Stimulated activated naive CD8-positive, alpha-beta T cell treated with anti-CD3 and anti-CD28 coated beads, Interleukin-15, Interleukin-2, amounts not matched to agents 100 ng/mL and 50 ng/mL, for 24 hours (primary cell): Measurements from ENCODE around the gene SLC6A3.
"Not testable (repeated sequence)": the region's sequence is repeated elsewhere in the genome, so short reads cannot be mapped to it uniquely, and the experiment has no call there.

Source experiments
- H3K27ac Mint-ChIP-seq: one replicate; pipeline ENCODE4 v1.8.0; 2021; ENCODE audit warnings: mild to moderate bottlenecking, mixed read lengths
- H3K27me3 Mint-ChIP-seq: one replicate; pipeline ENCODE4 v1.8.0; 2021; ENCODE audit warnings: mixed read lengths
- H3K36me3 Mint-ChIP-seq: one replicate; pipeline ENCODE4 v1.8.0; 2021; ENCODE audit warnings: low read depth, mixed read lengths
- H3K4me1 Mint-ChIP-seq: one replicate; pipeline ENCODE4 v1.8.0; 2021; ENCODE audit warnings: low read depth, mixed read lengths
- H3K4me3 Mint-ChIP-seq: one replicate; pipeline ENCODE4 v1.8.0; 2021; ENCODE audit warnings: mild to moderate bottlenecking, mixed read lengths
- H3K9me3 Mint-ChIP-seq: one replicate; pipeline ENCODE4 v1.8.0; 2021; ENCODE audit warnings: mixed read lengths

Gene SLC6A3

DNA sequence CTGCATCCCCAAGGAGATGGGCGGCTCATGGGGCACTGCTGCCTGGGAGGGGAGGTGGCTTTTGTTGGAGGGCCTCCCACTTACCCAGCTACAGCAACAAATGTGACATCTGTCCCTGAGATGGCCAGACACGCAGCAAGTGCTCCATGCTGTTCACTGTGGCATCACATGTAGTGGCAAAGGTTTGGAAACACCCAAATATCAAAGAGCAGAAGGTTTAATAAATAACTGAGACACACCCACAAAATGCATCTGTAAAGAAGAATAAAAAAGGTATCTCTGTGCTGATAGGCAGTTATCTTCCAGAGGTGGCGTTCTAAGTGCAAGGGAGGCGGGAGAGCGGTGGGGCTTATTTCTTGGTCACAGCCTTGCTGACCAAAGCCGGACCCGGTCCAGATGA is 77.0 kb downstream of the SLC6A3 start:
- H3K27ac Mint-ChIP-seq: no peak overlapping the region
- no peaks in the 10 kb centered on the region for H3K9me3 Mint-ChIP-seq
- peaks cover 7% of the 10 kb centered on the region for H3K27me3 Mint-ChIP-seq
- no peaks in the 10 kb centered on the region for H3K4me1 Mint-ChIP-seq
- H3K36me3 Mint-ChIP-seq: no peaks in the 10 kb centered on the region
- H3K4me3 Mint-ChIP-seq: no peak overlapping the region

DNA sequence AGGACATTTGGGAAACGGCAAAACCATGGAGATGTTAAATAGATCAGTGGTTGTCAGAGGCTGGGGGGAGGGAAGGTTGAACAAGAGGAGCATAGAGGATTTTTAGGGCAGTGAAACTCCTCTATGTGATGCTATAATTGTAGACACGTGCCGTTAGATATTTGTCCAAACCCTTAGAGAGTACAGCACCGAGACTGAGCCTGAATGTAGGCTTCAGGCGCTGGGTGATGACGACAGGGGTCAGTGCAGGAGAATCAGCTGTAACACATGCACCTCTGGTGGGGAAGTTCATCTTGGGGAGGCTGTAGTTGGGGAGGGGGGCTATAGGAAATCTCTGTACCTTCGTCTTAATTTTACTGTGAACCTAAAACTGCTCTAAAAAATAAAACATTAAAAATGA is 78.1 kb downstream of the SLC6A3 start:
- Mint-ChIP-seq H3K27me3 (peaks cover 11% of the 10 kb centered on the region), H3K27ac (no peak overlapping the region), H3K4me3 (no peak overlapping the region), H3K4me1 (no peaks in the 10 kb centered on the region), H3K36me3 (no peaks in the 10 kb centered on the region), H3K9me3 (no peaks in the 10 kb centered on the region)

DNA sequence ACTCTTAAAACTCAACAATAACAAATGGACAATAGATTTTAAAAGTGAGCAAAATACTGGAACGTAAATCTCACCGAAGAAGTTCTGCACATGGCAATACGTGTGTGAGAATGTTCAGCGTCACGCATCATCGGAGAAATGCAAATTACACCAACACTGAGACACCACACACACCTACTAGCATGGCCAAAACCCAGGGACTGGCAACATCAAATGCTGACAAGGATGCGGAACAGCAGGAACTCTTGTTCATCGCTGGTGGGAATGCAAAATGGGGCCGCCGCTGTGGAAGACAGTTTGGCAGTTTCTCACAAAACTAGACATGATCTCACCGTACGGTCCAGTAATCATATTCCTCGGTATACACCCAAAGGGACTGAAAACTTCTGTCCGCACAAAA is 78.7 kb downstream of the SLC6A3 start:
- Mint-ChIP-seq H3K27me3 (peaks cover 11% of the 10 kb centered on the region), H3K9me3 (no peaks in the 10 kb centered on the region), H3K4me3 (no peak overlapping the region), H3K36me3 (no peaks in the 10 kb centered on the region), H3K4me1 (no peaks in the 10 kb centered on the region), H3K27ac (no peak overlapping the region)

DNA sequence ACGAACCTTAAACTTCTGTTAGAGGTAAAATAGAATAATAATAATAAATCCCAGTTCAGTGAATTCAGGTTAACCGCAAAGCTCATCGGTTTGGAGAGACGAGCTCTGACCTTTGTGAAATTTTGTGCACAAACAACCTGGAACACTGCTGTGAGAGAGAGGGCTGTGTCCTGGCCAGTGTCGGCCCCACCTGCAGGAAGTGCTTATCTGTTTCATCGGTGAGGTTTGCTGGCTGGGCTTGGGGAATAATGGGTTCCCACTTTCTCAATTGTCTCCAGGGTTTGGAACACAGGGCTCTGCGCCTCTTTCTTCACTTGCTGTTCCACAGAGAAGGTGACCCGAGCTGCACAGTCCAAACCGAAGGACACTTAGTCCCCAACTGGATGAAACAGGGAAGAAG is 81.0 kb downstream of the SLC6A3 start:
- Mint-ChIP-seq H3K36me3 (no peaks in the 10 kb centered on the region), H3K9me3 (no peaks in the 10 kb centered on the region), H3K27ac (no peak overlapping the region), H3K4me3 (no peak overlapping the region), H3K27me3 (peaks cover 14% of the 10 kb centered on the region), H3K4me1 (no peaks in the 10 kb centered on the region)

DNA sequence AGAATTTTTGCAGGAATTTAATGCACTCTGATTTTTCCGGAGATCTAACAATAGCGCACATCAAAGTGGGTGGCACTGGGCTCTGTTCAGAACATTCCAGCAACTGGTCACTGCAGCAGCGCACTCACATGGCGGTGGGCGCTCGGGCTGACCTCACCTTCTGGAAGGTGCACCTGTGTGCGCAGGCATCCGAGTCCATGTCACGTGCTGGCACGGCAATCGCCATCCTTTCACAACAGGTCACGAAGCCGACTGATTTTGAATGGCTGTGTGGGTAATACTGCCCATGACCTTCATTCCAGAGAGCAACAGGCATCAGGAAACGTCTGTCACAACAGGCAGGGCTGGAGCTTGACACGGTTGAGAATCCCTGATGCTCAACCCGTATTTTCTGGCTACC is 81.7 kb downstream of the SLC6A3 start:
- Mint-ChIP-seq H3K27me3 (peaks cover 14% of the 10 kb centered on the region), H3K36me3 (no peaks in the 10 kb centered on the region), H3K27ac (no peak overlapping the region), H3K4me1 (no peaks in the 10 kb centered on the region), H3K4me3 (no peak overlapping the region), H3K9me3 (no peaks in the 10 kb centered on the region)

DNA sequence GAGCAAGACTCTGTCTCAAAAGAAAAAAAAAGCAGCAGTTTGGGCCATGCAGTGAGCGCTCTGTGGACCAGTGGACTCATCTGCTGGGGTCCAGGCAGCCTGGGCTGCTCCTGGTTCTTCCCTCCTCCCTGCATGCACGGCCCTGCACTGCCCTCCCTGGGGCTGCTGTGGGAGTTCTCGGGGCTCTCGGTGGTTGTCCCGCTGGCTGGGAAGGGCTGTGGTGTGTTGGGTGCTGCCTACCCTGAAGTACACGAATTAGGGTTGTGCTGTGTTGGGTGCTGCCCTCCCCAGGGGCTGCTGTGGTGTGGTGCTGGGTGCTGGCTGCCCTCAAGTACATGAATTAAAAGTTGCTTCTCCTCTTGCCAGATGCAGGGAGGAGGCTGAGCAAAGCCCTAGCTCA is 82.1 kb downstream of the SLC6A3 start:
- H3K9me3 Mint-ChIP-seq: no peaks in the 10 kb centered on the region
- no peaks in the 10 kb centered on the region for H3K4me1 Mint-ChIP-seq
- no peak overlapping the region for H3K27ac Mint-ChIP-seq
- H3K36me3 Mint-ChIP-seq: no peaks in the 10 kb centered on the region
- H3K27me3 Mint-ChIP-seq: peaks cover 14% of the 10 kb centered on the region
- H3K4me3 Mint-ChIP-seq: no peak overlapping the region

DNA sequence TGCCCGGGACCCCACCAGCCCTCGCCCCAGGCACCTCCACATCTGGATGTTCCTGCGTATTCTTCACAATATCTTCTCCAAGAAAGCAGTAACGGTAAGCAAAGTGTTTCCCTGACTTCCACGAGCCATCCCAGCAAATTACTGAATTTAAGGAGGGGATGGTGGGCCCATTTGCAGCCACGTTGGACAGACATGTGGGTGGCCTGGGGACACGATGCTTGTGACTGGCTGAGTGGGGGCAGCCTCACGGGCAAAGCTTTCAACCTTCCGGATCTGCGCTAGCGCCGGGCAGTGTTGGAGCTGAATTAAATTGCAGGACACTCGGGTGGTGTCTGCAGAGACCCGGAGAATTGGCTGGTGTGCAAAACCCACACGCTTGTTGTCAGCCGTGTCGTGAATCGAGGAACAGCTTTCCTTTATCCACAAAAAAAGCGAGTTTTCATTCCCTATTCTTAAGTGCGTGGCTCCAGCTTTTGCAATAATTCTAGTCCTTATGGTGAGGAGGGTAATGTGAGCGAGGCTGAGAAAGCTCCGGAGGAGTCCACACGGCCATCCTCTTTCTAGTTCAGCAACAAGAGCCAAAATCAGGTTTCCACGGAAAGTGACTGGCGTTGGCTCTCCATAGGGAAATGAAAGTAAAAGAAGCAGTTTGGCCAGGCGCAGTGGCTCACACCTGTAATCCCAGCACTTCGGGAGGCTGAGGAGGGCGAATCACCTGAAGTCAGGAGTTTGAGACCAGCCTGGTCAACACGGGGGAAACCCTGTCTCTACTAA is 82.8 kb downstream of the SLC6A3 start:
- Mint-ChIP-seq H3K4me1 (no peaks in the 10 kb centered on the region), H3K27me3 (peaks cover 14% of the 10 kb centered on the region), H3K4me3 (no peak overlapping the region), H3K36me3 (no peaks in the 10 kb centered on the region), H3K9me3 (no peaks in the 10 kb centered on the region), H3K27ac (no peak overlapping the region)

DNA sequence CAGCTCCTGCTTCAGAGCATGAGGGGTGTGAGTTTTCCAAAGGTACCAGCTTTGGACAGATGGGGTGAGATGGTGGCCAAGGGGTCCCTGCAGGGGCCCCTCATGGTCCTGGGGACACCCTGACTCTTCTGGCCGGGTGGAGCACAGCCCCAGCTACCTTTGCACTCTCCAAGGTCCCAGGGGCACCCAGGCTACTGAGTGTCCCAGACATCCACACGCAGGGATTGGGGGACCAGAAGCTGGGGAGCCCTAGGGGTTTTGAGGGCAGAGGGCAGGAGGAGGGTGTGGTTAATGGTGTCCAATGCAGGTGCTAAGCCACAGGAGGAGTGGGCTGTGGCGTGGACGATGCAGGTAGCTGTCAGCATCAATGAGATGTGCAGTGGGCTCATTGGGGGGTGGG is 84.4 kb downstream of the SLC6A3 start:
- no peaks in the 10 kb centered on the region for H3K36me3 Mint-ChIP-seq
- no peak overlapping the region for H3K27ac Mint-ChIP-seq
- H3K27me3 Mint-ChIP-seq: peaks cover 14% of the 10 kb centered on the region
- no peak overlapping the region for H3K4me3 Mint-ChIP-seq
- no peaks in the 10 kb centered on the region for H3K4me1 Mint-ChIP-seq
- H3K9me3 Mint-ChIP-seq: no peaks in the 10 kb centered on the region

DNA sequence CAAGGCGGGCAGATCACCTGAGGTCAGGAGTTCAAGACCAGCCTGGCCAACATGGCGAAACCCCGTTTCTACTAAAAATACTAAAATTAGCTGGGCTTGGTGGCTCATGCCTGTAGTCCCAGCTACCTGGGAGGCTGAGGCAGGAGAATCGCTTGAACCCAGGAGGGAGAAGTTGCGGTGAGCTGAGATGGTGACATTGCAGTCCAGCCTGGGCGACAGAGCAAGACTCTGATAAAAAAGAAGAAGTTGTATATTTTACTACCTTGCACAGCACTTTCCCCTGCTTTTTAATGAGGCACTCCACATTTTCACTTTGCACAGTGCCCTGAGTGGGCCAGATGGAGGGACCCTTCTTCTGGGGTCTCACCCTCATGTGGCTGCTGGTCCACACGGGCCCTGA is 84.9 kb downstream of the SLC6A3 start:
- not testable (repeated sequence) for H3K4me1 Mint-ChIP-seq, H3K4me3 Mint-ChIP-seq, H3K9me3 Mint-ChIP-seq, H3K36me3 Mint-ChIP-seq, H3K27ac Mint-ChIP-seq
- peaks cover 14% of the 10 kb centered on the region for H3K27me3 Mint-ChIP-seq

DNA sequence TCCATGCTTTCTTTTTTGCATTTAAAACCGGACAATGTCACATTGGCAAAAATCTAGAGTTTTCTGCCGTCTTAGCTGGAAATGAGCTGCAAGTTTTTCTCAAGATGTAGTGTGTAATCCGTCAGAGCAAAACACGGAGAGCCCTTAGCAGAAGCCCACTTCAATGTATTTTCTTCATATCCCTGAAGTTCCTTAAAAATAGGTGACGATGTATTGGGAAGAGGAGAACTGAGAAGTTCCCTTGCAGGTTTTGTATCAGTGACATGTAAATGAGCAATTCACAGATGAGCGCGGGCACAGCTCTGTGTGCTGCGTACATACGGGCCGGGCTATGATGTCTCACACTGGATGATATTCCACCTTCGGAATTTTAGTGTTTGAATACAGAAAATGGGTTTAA is 85.5 kb downstream of the SLC6A3 start:
- peaks cover 14% of the 10 kb centered on the region for H3K27me3 Mint-ChIP-seq
- H3K27ac Mint-ChIP-seq: no peak overlapping the region
- no peaks in the 10 kb centered on the region for H3K9me3 Mint-ChIP-seq
- H3K36me3 Mint-ChIP-seq: no peaks in the 10 kb centered on the region
- no peak overlapping the region for H3K4me3 Mint-ChIP-seq
- no peaks in the 10 kb centered on the region for H3K4me1 Mint-ChIP-seq

DNA sequence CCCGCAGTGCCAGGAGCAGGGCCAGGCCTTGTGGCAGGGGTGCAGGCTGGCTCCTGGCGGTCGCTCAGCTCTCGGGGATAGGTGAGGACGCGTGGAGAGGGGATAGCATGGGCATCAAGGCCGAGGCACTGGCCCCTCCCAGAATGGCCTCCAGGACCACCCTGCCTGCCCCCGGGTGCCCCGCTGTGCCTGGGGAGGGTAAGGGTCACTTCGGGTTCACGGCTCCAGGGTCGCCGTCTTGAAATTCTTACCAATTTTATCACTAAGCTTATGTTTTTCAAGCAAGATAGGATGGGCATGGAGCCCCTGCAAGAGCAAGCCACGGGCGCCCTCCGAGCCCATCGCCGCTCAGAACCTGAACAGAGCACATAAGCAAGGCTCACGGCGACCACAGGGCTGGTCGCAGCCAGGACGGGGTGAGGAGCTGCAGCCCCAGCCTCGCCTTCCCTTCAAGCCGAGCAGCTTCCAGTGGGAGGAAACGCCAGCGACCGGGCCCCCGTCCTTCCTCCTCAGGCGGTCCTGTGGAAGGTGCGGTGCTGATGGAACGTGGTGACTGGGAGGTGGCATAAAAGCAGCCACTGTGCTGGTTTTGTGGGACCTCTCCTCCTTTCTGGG is 86.1 kb downstream of the SLC6A3 start:
- Mint-ChIP-seq H3K27ac (no peak overlapping the region), H3K36me3 (no peaks in the 10 kb centered on the region), H3K9me3 (no peaks in the 10 kb centered on the region), H3K4me1 (no peaks in the 10 kb centered on the region), H3K4me3 (no peak overlapping the region), H3K27me3 (peaks cover 11% of the 10 kb centered on the region)

DNA sequence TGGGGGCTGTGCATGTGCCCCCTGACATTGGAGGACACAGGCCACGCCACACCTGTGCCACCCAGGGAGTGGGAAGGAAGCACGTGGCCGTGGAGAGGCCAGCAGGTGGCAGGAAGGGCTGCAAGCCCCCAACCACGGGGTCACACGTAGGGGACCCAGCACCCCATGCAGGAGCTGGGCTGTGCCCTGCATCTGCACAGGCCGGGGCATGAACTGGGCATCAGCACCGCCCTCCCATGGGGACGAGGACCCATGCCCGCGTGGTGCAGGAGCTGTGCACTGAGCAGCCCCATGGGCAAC is 86.6 kb downstream of the SLC6A3 start:
- H3K27me3 Mint-ChIP-seq: peaks cover 11% of the 10 kb centered on the region
- H3K36me3 Mint-ChIP-seq: no peaks in the 10 kb centered on the region
- no peaks in the 10 kb centered on the region for H3K9me3 Mint-ChIP-seq
- H3K4me3 Mint-ChIP-seq: no peak overlapping the region
- H3K27ac Mint-ChIP-seq: no peak overlapping the region
- no peaks in the 10 kb centered on the region for H3K4me1 Mint-ChIP-seq

DNA sequence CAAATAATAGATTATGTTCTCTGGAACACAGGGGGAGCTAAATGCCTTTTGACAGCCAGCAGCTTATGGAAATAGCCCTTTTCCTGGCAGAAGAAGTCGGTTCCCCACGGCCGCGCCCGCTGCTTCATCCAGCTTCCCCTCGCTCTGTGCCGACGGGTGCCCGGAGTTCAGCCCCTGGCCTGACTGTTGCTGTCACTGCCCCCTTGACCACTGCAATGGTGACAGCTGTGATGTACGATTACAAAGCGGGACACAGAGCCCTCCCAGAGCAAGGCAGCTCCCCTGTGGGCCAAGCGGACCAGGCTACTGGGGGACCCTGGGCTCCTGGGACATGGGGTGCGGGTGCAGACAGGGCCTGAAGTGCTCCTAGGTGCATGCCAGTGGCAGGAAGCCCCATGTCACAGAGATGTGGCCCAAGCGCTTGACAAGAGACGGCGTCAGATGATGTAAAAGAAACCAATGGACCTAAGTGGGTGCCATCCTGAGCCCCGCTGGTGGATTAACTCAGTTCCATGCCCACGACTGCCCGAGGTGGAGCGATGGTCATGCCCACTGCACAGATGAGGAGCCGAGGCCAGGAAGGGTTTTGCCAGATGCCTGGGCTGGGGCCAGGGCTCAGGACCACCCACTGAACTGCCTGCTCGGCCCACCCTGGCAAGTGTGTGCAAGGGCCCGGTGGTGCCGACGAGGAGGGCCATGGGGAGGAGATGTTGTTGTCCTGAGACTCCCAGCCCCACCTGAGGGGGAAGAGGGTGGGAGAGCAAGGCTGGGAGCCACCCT is 87.1 kb downstream of the SLC6A3 start:
- Mint-ChIP-seq H3K36me3 (no peaks in the 10 kb centered on the region), H3K4me1 (no peaks in the 10 kb centered on the region), H3K9me3 (no peaks in the 10 kb centered on the region), H3K27me3 (peaks cover 6% of the 10 kb centered on the region), H3K27ac (no peak overlapping the region), H3K4me3 (no peak overlapping the region)

DNA sequence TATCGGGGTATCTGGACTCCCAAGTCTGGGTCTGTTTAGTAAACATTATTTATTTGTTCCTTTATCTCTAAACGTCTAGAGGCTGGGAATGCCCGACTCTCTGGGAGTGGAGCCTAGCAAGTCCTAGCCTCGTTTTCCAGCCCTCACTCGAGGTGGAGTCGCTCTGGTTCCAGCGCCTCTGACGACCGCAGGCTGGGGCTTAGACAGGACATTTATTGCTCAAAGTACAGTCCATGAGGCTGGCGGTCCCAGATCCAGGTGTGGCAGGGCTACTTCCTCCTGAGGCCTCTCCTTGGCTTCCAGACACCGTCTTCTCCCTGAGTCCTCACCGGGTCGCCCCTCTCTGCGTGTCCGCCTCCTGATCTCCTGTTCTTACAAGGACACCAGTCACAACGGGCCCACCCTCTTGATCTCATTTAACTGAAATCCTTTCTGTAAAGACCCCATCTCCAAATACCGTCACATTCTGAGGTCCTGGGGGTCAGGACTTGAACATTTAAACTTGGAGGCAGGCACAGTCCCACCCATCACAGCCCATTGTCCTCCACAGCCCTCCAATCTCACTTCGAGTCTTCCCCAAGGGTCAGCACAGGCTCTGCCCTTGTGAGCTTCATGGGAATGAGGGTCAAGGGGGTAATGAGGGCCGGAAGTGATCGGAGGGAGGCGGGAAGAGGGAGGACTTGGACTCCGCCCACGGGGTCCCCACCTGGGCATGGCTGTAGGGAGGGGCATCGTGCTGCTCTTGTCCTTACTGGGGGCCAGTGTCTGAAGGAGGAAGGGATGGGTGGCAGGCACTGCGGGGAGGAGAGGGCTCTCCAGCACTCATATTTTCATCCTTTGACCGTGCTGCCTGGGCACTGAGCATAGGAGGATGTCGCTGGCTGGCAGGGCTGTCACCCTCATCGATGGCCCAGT is 88.1 kb downstream of the SLC6A3 start:
- Mint-ChIP-seq H3K4me1 (no peaks in the 10 kb centered on the region), H3K27me3 (peaks cover 4% of the 10 kb centered on the region), H3K36me3 (no peaks in the 10 kb centered on the region), H3K27ac (no peak overlapping the region), H3K4me3 (no peak overlapping the region), H3K9me3 (no peaks in the 10 kb centered on the region)

DNA sequence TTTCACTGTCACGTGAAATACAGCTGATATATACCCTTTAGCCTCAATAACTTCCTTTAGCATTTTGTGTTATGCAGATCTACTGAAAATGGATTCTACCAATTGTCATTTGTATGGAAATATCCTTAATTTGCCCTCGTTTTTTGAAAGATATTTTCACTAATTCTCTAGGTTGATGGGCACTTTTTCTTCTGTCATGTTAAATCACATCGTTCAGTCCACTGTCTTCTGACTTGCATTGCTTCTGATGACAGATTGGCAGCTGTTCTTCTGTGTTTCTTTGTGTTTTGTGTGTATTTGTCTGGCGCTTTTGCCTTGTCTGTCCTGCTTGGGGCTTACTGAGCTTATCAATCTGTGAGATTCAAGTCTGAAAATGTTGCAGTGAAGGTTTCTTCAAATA is 90.7 kb downstream of the SLC6A3 start:
- Mint-ChIP-seq H3K4me3 (no peak overlapping the region), H3K27ac (no peak overlapping the region), H3K36me3 (no peaks in the 10 kb centered on the region), H3K9me3 (no peaks in the 10 kb centered on the region), H3K4me1 (no peaks in the 10 kb centered on the region), H3K27me3 (no peaks in the 10 kb centered on the region)
